CD4-positive, alpha-beta T cell treated with Interleukin-4 for 4 hours (primary cell): Measurements from ENCODE around the gene HACD1.

Experiments
- DNase-seq: peaks from one replicate; pipeline ENCODE4 v3.0.0-alpha.2; 2020

HACD1 gene

DNA sequence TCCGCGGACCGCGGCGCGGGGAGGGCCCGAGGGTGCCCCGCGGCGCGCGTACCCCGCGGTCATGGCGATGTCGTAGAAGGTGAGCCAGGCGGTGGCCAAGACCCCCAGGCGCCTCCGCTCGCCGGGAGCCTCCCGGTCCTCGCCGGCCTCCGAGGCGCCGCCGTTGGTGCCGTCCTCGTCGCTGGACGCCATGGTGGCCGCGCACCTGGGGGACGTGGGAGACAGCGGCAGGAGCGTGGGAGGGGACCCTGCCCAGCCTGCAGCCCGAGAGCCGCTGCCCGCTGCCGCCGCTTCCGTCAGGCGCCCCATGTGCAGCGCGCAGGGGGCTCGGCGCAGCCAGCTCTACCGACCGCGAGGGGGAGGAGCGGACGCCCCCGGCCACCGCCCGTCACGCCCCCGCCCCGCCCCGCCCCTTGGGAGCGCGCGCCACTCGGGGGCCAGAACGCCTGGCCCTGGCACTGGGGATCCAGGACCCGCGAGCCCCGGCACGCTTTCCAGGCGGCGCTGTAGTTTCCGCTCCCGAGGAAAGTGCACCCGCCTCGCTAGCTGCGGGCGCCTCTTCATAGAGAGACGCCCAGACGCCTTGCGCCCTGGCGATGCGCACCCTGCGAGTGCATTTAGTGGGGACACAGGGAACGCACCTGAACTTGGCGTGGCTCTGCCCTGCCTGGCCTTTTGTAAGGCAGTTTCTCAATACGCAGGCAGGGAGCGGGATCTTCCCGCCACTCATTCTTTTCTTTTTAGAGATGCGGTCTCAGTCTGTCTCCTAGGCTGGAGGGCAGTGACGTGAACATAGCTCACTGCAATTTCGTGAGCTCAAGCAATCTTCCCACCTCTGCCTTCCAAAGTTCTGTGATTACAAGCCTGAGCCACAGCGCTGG lies at the start of gene HACD1:
TSS of gene HACD1 (minus strand) at position 344 of the 881 bp plus-strand sequence. CDS start at position 309, 35 bp downstream.
- DNase-seq: peak; percentile 48

DNA sequence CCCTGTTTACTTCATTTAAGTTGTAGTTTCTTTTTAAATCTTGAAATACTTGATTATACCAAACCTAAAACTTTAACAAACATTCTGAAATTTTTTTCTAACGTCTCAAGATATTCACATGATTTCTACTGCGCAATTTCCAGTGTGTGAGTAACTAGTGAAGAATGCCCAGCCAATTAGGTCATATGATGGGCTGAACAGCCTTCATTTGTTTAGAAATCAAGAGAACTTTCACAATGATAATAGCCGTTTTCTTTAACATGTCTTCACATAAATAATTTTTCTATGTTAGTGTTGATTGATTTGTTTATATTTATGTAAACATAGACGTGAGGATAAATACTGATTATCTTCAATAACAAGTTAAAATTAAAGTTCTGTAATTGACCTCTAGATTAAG lies 48.6 kb upstream of the HACD1 start:
- DNase-seq: no peak

DNA sequence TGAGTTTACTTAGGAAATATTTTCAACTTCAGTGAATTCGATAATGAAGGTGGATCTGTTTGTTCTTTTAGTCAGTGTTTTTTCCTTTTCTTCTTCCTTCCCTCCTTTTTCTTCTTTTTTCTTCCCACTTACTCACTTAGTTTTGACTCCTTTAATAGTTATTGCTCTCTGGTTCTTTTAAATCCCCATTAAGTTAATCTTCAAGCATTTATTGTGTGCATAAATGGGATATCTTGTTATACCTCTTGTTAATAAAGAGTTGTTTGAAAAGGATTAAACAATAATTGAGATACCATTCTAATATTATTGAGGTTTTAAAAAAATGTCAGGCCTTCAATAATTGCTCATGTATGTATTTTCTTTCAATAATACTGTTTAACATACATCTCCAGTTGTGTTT lies 46.3 kb upstream of the HACD1 start:
- no peak for DNase-seq

GRCh38 chr10:17662193-17663138 lies 45.3 kb upstream of the HACD1 start:
- peak; percentile 40 for DNase-seq

DNA sequence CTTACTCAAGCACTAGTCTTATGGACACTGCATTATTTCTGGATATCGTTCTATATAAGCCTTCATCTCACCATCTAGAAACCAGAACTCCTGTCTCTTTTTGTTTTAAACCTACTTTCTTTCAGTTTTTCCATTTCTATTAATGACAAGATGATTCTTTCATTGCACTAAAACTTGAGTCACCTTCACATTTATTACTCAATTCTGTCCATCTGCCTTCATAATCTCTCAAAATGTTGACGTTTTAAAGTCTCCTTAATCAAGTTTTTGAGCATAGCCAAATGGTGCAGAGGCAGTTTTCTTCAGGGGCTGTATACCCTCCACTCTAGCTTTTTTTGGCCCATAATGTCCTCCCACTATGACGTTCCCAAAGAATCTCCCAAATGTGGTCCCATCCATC lies 44.3 kb upstream of the HACD1 start:
- DNase-seq: no peak

DNA sequence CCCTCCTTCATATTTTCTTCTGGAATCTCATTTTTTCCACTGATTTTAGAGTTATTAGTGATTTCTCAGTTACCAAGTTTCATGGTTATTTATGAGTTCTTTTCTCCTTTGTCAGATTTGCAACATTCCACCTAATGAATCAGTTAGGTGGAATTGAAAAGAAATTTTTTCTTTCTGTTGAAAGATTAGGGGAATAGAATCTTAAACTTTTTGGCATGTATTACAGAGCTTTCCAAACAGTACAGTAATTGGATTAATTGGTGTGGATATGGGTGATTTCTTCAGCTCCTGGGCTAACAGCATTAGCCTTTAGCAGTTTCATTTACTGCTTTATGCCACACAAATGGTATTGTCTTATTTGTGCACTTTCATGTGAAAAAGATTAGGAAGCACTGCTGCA lies 43.7 kb upstream of the HACD1 start:
- no peak for DNase-seq

DNA sequence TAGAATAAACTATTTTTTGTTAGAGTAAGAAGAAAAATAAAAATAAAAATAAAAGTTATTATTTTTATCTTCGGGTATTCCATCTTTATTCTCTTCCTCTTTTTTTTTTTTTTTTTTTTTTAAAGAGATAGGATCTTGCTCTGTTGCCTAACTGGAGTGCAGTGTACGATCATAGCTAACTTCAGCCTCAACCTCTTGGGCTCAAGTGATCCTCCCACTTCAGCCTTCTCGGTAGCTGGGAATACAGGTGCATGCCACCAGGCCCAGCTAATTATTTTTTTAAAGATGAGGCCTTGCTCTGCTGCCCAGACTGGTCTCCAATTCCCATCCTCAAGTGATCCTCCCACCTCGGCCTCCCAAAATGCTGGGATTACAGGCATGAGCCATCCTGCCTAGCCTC lies 42.2 kb upstream of the HACD1 start:
- DNase-seq: no peak

GRCh38 chr10:17657103-17657500 lies 39.9 kb upstream of the HACD1 start:
- DNase-seq: no peak

DNA sequence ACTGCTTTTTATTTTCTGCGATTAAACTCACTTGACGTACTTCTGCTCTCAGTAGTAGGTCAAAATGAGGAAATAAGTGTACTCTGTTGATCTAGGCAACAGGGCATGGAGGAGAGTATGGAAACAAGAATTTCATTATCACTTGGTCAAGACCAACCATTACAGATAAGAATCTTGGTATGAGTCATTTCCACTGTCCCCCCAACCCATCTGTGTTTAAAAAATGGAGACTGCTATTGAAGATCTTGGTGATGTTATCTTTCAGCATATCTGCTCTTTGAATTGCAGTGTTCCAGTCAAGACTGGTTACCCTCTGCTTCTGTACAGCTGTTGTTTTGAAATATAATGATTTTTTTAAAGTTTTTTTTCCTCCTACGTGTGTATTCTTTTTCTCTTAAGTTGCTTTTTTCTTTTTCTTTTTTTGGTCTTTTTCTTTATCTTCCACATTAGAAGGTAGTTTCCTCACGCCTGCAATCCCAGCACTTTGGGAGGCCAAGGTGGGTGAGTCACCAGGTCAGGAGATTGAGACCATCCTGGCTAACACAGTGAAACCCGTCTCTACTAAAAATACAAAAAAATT lies 38.5 kb upstream of the HACD1 start:
- DNase-seq: peak; percentile 49

DNA sequence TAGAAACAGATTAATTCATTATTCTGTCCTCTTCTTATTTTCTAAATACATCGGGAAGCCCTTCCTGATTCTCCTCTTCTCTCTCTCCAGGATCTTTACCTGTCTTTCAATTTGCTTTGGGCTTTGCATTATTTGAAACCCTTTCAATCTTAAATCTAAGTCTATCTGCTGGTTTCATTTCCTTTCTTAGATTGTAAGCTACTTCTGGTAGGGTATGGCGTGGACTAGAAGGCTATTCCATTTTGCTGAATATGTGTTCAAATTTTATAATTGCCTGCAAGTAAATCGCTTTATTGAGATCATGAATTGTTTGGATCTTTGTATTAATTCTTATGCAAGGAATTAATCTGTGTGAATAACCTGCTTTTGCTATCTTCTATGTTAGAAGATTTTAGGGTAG lies 37.8 kb upstream of the HACD1 start:
- no peak for DNase-seq

DNA sequence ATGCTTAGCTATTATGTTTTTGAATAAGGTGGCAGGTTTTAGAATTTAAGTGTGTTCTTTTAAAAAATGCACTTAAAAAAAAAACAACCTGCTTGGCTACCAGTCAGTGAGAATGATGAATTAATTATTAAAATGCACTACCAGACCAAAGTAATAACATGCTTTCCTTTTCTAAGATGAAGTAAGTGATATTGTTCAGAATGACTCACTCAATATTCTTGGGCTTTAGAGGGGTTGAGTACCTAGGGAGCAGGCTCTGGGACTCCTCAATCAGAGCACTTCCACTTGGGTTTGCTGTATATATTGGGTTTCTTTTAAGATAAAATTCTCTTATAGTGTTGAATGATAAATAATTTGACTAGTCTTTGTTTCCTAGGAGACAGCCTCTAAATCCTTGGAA lies 35.4 kb upstream of the HACD1 start:
- DNase-seq: no peak

DNA sequence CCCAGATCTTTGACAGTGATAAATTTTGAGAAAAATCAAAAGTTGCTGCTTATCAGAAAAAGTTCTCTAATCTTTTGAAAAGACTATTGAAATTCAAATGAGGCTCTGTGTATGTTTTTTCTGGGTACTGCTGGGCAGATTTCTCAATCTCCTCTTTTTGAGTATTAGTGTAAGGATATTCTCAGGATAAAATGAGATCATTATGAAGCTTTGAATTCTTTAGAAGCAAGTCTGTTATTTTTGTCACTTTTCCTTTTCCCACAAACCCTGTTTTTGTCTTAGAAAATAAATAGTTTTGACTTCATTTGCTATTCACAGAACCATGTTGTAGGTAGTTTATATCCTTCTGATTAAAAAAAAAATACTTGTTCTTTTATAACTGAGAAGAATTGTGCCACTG lies 34.7 kb upstream of the HACD1 start:
- no peak for DNase-seq

- no peak for DNase-seq
These were observed 33.2 kb upstream of the HACD1 start for GRCh38 chr10:17650416-17650815.

GRCh38 chr10:17649836-17650235 lies 32.7 kb upstream of the HACD1 start:
- DNase-seq: no peak

- DNase-seq: no peak
These were observed 31.9 kb upstream of the HACD1 start for GRCh38 chr10:17649052-17649451.

DNA sequence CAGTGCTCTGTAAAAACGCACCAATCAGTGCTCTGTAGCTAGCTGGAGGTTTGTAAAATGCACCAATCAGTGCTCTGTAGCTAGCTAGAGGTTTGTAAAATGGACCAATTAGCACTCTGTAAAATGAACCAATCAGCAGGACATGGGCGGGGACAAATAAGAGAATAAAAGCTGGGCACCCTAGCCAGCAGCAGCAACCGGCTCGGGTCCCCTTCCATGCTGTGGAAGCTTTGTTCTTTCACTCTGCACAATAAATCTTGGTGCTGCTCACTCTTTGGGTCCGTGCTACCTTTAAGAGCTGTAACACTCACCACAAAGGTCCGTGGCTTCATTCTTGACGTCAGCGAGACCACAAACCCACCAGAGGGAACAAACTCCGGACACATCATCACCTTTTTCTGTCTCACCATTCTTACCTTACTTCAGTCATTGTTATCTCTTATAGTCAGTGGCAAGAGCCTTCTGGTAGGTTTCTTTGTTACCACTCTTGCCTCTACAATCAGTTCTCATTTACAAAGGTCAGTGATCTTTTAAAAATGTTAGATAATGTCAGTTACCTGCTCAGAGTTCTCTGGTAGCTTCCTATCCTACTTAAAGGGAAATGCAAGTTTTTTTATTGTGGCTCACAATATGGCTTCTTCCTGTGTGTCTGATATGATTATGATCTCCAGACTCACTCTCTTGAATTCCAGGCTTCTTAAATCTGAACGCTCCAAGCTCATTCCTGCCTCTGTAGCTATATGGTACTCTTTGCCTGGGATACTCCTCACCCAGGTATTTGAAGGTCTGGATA lies 31.3 kb upstream of the HACD1 start:
- peak; percentile 52 for DNase-seq

- no peak for DNase-seq
These were observed 30.2 kb upstream of the HACD1 start for GRCh38 chr10:17647326-17647725.

DNA sequence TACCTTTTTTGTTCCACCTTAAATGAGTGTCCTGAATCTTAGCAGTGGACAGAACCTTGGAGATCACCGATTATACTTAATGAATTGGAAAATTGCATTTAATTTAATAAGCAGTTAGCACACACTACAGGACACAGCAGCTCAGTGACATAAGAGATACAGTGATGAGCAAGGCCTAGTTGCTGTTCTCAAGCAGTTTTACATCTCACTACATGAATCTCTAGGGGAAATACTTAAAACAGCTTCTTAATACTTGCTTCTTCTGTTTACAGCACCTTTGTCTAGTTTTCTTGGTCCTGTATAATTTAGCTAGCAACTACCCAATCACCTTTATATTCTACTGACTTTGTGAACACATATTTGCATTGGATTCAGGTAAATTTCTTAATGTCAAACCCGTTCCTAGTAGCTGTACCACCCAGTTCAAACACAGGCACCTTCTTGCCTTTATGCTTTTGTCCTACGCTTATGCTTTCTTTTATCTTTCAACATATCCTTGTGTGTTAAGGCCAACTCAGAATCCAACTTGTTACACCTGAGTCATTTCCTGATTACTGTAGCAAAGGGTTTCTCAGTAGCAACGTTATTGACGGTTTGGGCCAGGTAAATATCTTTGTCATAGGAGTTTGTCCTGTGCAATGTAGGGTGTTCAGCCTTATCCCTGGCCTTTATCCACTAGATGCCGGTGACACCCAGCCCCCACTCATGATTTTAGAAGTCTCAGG lies 28.6 kb upstream of the HACD1 start:
- peak; percentile 73 for DNase-seq

DNA sequence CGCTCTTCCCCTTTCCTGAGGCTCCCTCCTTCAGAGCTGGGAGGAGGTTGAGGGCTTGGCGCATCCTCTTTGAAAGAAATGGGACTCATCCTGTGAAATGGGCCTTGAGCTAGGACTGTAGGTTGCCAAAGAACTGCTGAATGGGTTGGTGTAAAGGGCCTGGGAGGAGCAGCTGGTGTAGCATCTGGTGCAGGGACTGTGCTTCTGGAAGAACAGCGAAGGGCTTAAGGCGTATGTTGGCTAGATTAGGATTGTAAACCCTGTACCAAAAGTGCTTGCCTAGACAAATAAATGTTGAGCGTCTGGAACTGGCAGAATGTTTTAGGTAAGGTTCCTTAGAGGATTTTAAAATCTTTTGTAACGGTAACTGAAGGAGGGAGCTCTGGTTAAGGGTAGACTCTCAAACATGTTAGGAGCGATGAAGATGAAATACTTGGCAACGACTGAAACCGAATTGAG lies 27.3 kb upstream of the HACD1 start:
- no peak for DNase-seq

DNA sequence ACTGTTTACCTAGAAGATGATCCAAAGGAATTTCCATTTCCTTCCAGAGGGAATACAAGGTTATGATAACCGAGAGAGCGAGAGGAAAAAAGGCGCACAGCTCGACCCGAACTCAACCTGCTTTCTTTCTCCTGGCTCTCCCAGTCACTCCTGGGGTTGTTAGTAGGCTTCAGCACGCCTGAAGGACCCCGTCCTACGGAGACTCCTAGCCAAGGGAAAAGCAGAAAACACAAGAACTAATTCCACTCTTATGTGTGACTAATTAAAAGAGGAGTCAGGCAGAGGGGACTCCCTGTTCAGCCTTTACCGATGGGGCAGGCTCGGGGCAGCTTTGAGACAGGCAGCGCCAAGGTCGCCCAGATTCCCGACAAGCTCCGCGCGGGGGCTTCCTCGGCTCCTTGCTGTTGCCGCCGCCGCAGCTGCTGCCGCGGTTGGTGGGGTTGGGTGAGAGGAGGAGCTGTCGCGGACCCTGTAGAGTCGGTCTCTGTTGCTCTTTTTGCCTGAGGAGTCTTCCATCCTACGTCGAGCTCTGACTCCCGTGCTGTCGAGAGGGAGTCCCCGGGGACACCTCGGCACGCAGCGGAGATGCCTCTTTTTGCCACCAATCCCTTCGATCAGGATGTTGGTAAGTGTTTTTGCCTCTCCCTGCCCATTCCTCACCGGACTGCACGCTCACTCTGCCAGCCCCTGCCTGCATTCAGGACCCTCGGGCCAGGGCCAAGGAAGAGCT lies 26.7 kb upstream of the HACD1 start, which contains the start of gene STAM:
TSS of gene STAM (plus strand) at position 397 of the 730 bp plus-strand sequence. CDS start at position 586, 189 bp downstream.
- DNase-seq: peak; percentile 92

DNA sequence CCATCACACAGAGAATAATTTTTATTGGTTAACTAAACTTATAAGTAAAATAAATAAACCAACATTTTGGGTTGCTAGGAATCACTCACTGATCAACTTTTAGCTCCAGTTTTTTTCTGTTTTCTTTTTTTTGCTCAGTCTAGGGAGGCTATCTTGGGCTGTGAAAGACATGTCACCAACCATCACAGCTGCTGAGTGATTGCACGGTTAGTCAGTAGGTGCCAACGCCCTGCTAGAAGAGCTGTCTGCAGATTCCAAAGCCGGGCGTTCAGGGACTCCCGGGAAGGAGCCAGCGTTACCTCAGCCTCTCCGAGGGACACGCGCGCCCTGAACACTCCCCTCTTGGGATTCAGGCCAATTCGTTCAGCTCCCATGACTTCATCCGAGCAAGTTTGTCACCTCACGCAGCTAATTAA lies 26.2 kb upstream of the HACD1 start:
- DNase-seq: no peak
